GM23248 (cell line): ENCODE results near the gene MASP1. TPM values are rescaled to one million over a fixed set of nuclear protein-coding genes. Genes with fewer than 3 reads are reported as not detected.

Source experiments
- DNase-seq: peaks from one replicate; pipeline ENCODE4 v3.0.0-alpha.2; 2015
- H2AFZ ChIP-seq: fragments of 200-600 bp; sonication (generic); 2 replicates; pipeline ENCODE4 v1.6.1; 2016; ENCODE audit warnings: antibody characterized with exemption
- H3F3A ChIP-seq: fragments of 200-600 bp; sonication (generic); 2 replicates; pipeline ENCODE4 v1.6.1; 2016; ENCODE audit warnings: mild to moderate bottlenecking, antibody characterized with exemption, mixed run types; ENCODE audit not compliant: insufficient read depth
- H3K27ac ChIP-seq: fragments of 200-600 bp; sonication (generic); 2 replicates; pipeline ENCODE4 v1.5.1; 2016; ENCODE audit warnings: mild to moderate bottlenecking
- H3K27me3 ChIP-seq: fragments of 200-600 bp; sonication (generic); replicated peaks from 2 replicates; pipeline ENCODE4 v1.6.1; 2016; ENCODE audit warnings: mild to moderate bottlenecking; ENCODE audit not compliant: insufficient read depth
- H3K36me3 ChIP-seq: fragments of 200-600 bp; sonication (generic); 2 replicates; pipeline ENCODE4 v1.6.1; 2016; ENCODE audit warnings: low read depth, mild to moderate bottlenecking
- H3K4me1 ChIP-seq: fragments of 200-600 bp; sonication (generic); 2 replicates; pipeline ENCODE4 v1.6.1; 2016; ENCODE audit warnings: mild to moderate bottlenecking; ENCODE audit not compliant: insufficient read depth
- H3K4me2 ChIP-seq: fragments of 200-600 bp; sonication (generic); one replicate; pipeline ENCODE4 v1.6.1; 2016; ENCODE audit warnings: mild to moderate bottlenecking; ENCODE audit not compliant: unreplicated experiment
- H3K4me3 ChIP-seq: fragments of 200-600 bp; sonication (generic); 2 replicates; pipeline ENCODE4 v1.5.1; 2016; ENCODE audit warnings: mild to moderate bottlenecking
- H3K79me2 ChIP-seq: fragments of 200-600 bp; sonication (generic); 2 replicates; pipeline ENCODE4 v1.6.1; 2016; ENCODE audit warnings: mild to moderate bottlenecking; ENCODE audit not compliant: insufficient read depth
- H3K9ac ChIP-seq: fragments of 200-600 bp; sonication (generic); 2 replicates; pipeline ENCODE4 v1.6.1; 2016; ENCODE audit warnings: mild to moderate bottlenecking
- H3K9me2 ChIP-seq: fragments of 200-600 bp; sonication (generic); 2 replicates; pipeline ENCODE4 v1.6.1; 2016; ENCODE audit warnings: mixed run types, mild to moderate bottlenecking, moderate library complexity; ENCODE audit not compliant: insufficient read depth
- H3K9me3 ChIP-seq: fragments of 200-600 bp; sonication (generic); one replicate; pipeline ENCODE4 v1.6.1; 2017; ENCODE audit warnings: low read depth
- H4K20me1 ChIP-seq: fragments of 200-600 bp; sonication (generic); 2 replicates; pipeline ENCODE4 v1.6.0; 2016; ENCODE audit not compliant: insufficient read depth
- EZH2 ChIP-seq: fragments of 200-600 bp; sonication (generic); IDR thresholded peaks from 2 replicates; pipeline ENCODE4 v1.6.1; 2018; ENCODE audit warnings: antibody characterized with exemption, mild to moderate bottlenecking; ENCODE audit not compliant: insufficient read depth, poor library complexity, severe bottlenecking
- EZH2phosphoT487 ChIP-seq: fragments of 200-600 bp; sonication (generic); IDR thresholded peaks from 2 replicates; pipeline ENCODE4 v1.6.1; 2018; ENCODE audit warnings: antibody characterized with exemption, moderate library complexity, mild to moderate bottlenecking, low read depth; ENCODE audit not compliant: insufficient read depth
- WGBS, 2 experiments: methylation state at CpG; one replicate each; pipeline ENCODE4 v1.1.6; 2015 to 2017; ENCODE audit warnings: low lambda C conversion rate in 2 of 2, low coverage in 1 of 2; ENCODE audit errors: missing lambda C conversion rate in 2 of 2; 5-methylcytosine and 5-hydroxymethylcytosine counted together
- in situ Hi-C: fragments of 300-500 bp; cut with MboI; formaldehyde crosslinking; loops from 2 replicates; pipeline ENCODE4 v1.15.0; 2020
- polyA plus RNA-seq: library from polyadenylated mRNA; unstranded; fragments of >200 nt; fragmentation: Nextera tagmentation; extraction: Ambion mirVana; gene quantifications from 2 replicates; pipeline ENCODE4 v1.2.1, GENCODE V29; 2016
- total RNA-seq: library from RNA; depleted of rRNA; stranded (reverse); fragments of >200 nt; shearing (Covaris generic); gene quantifications from 2 replicates; pipeline ENCODE4 v1.2.3, GENCODE V29; 2014

The MASP1 gene
- total and polyA plus RNA-seq, 2 experiments from 2014 or later: 32.8 to 52.3 TPM

GRCh38 chr3:187211532-187212195, 79.9 kb downstream of the MASP1 start:
- no peaks in the 10 kb centered on the region for H4K20me1 ChIP-seq
- in situ Hi-C loops: no loop called here
- H3K9me2 ChIP-seq: no peaks in the 10 kb centered on the region
- no peak overlapping the region for H3K4me3 ChIP-seq
- TF ChIP-seq EZH2 (no peak), EZH2phosphoT487 (no peak)
- peak; percentile 87 for DNase-seq
- H3K27ac ChIP-seq: peak overlapping the region; percentile 21
- 31 to 39% methylated on average over 3 of the region's 3 CpGs for WGBS, 2 experiments
- H3K4me1 ChIP-seq: peaks cover 54% of the 10 kb centered on the region
- no peak overlapping the region for H2AFZ ChIP-seq
- H3K79me2 ChIP-seq: no peaks in the 10 kb centered on the region
- no peaks in the 10 kb centered on the region for H3K27me3 ChIP-seq
- peaks cover 57% of the 10 kb centered on the region for H3F3A ChIP-seq
- H3K9me3 ChIP-seq: no peaks in the 10 kb centered on the region
- peak overlapping the region; percentile 35 for H3K4me2 ChIP-seq
- H3K9ac ChIP-seq: no peak overlapping the region
- H3K36me3 ChIP-seq: no peaks in the 10 kb centered on the region

GRCh38 chr3:187210545-187211327, 80.8 kb downstream of the MASP1 start:
- Histone ChIP-seq H3K9me2 (no peaks in the 10 kb centered on the region), H3K4me1 (peaks cover 54% of the 10 kb centered on the region), H4K20me1 (no peaks in the 10 kb centered on the region), H3K9me3 (no peaks in the 10 kb centered on the region), H3F3A (peaks cover 59% of the 10 kb centered on the region), H3K27ac (peak overlapping the region; percentile 55), H3K27me3 (no peaks in the 10 kb centered on the region), H3K79me2 (no peaks in the 10 kb centered on the region), H3K9ac (no peak overlapping the region), H3K4me2 (peak overlapping the region; percentile 48), H3K4me3 (0 out of 2 replicates have a peak overlapping the region, but pooled peaks have one; percentile 4), H2AFZ (no peak overlapping the region), H3K36me3 (no peaks in the 10 kb centered on the region)
- TF ChIP-seq EZH2phosphoT487 (no peak), EZH2 (no peak)
- in situ Hi-C loops: no loop called here
- DNase-seq: peak; percentile 91
- WGBS, 2 experiments: 43 to 53% methylated on average over 6 of the region's 6 CpGs

GRCh38 chr3:187210091-187210490, 81.4 kb downstream of the MASP1 start:
- in situ Hi-C loops: no loop called here
- no peaks in the 10 kb centered on the region for H3K79me2 ChIP-seq
- H3K27me3 ChIP-seq: no peaks in the 10 kb centered on the region
- H3K4me3 ChIP-seq: 0 out of 2 replicates have a peak overlapping the region, but pooled peaks have one; percentile 4
- peaks cover 59% of the 10 kb centered on the region for H3F3A ChIP-seq
- H3K9me3 ChIP-seq: no peaks in the 10 kb centered on the region
- DNase-seq: no peak
- H4K20me1 ChIP-seq: no peaks in the 10 kb centered on the region
- peak overlapping the region; percentile 48 for H3K4me2 ChIP-seq
- H3K9ac ChIP-seq: no peak overlapping the region
- no peak overlapping the region for H2AFZ ChIP-seq
- H3K27ac ChIP-seq: peak overlapping the region; percentile 55
- H3K4me1 ChIP-seq: peaks cover 54% of the 10 kb centered on the region
- TF ChIP-seq EZH2phosphoT487 (no peak), EZH2 (no peak)
- WGBS, 2 experiments: 9 to 14% methylated on average over 1 of the region's 1 CpG
- H3K36me3 ChIP-seq: no peaks in the 10 kb centered on the region
- no peaks in the 10 kb centered on the region for H3K9me2 ChIP-seq

GRCh38 chr3:187209491-187209890, 82.0 kb downstream of the MASP1 start:
- Histone ChIP-seq H2AFZ (no peak overlapping the region), H3K9ac (no peak overlapping the region), H3K9me3 (no peaks in the 10 kb centered on the region), H3K79me2 (no peaks in the 10 kb centered on the region), H3K27me3 (no peaks in the 10 kb centered on the region), H3F3A (peaks cover 59% of the 10 kb centered on the region), H3K4me2 (no peak overlapping the region), H4K20me1 (no peaks in the 10 kb centered on the region), H3K4me3 (no peak overlapping the region), H3K27ac (peak overlapping the region; percentile 55), H3K9me2 (no peaks in the 10 kb centered on the region), H3K4me1 (peaks cover 54% of the 10 kb centered on the region), H3K36me3 (no peaks in the 10 kb centered on the region)
- in situ Hi-C loops: no loop called here
- TF ChIP-seq EZH2phosphoT487 (no peak), EZH2 (no peak)
- peak; percentile 34 for DNase-seq
